Measurements from ENCODE around the gene LEMD1.

DNA sequence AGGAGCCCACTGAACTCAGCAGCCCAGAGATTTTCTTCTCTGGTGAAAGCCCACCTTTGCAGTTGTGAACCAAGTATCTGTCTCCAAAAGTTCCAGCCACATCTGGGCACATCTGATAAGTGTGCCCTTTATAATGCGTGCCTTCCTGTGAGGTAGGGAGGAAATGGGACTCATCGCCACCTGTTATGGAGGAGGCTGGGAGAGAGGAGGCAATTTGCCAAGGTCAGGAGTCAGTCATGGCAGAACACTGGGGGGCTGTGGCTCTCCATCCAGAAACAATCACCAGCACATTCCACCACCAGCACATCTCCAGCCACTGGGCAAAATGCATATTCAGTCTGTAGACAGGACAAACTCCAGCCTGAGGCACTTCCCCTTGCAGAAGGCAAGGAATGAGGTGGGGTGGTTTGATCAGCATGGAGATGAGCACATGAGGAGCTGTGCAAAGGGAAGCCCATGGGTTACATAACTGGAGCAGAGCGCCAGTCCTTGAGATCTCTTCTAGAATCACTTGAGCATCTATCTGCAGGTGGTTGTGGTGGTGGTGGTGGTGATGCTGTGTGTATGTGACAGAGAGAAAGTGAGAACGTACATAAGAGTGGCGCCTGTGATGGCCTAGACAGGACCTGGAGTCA, 15.0 kb upstream of the LEMD1 start:
- TF ChIP-seq GATA3 (IDR thresholded peaks at IDR 0.05; ENCODE audit: low read depth, low read length) = no peak
- no peak for TF ChIP-seq GATA2 (IDR thresholded peaks at IDR 0.05; ENCODE audit: low read depth, low read length)

Measured in SH-SY5Y (cell line).